H1 (cell line): ENCODE results near the gene PDE4D. TPM values are rescaled to one million over a fixed set of nuclear protein-coding genes. Genes with fewer than 3 reads are reported as not detected.

Source experiments
- CHD7 ChIP-seq: fragments of 300-600 bp; sonication (generic); IDR thresholded peaks from 2 replicates; pipeline ENCODE4 v1.7.1; 2012; ENCODE audit warnings: low read length, moderate library complexity, mild to moderate bottlenecking, inconsistent platforms; ENCODE audit not compliant: insufficient replicate concordance
- EP300 ChIP-seq, 2 experiments: IDR thresholded peaks; 1 replicate in 1 of 2; 2 replicates in 1 of 2; pipeline ENCODE4 v1.6.1; 2011 to 2012; ENCODE audit warnings: low read depth in 2 of 2, low read length in 2 of 2, mild to moderate bottlenecking in 2 of 2, borderline replicate concordance in 1 of 2, inconsistent platforms in 1 of 2, moderate library complexity in 1 of 2
- MAFK ChIP-seq: IDR thresholded peaks from 2 replicates; pipeline ENCODE4 v1.6.1; 2012; ENCODE audit warnings: low read depth, mild to moderate bottlenecking, improper control_type of control experiment, low read length
- NANOG ChIP-seq: IDR thresholded peaks from 2 replicates; pipeline ENCODE4 v1.6.1; 2011; ENCODE audit warnings: low read length, low read depth, mild to moderate bottlenecking, inconsistent platforms; ENCODE audit not compliant: insufficient read depth, poor library complexity, severe bottlenecking
- RNF2 ChIP-seq: fragments of 200-900, 300-1000 bp; sonication (generic); IDR thresholded peaks from 2 replicates; pipeline ENCODE4 v1.7.1; 2016; ENCODE audit warnings: borderline replicate concordance, low read depth, mild to moderate bottlenecking, antibody characterized with exemption, low read length; ENCODE audit not compliant: poor library complexity, severe bottlenecking; ENCODE audit errors: missing control alignments
- RXRA ChIP-seq: IDR thresholded peaks from 2 replicates; pipeline ENCODE4 v1.6.1; 2011; ENCODE audit warnings: low read depth, mild to moderate bottlenecking, low read length, moderate library complexity; ENCODE audit not compliant: insufficient read depth
- SUZ12 ChIP-seq: fragments of 200-600 bp; sonication (generic); IDR thresholded peaks from 2 replicates; pipeline ENCODE4 v1.6.1; 2012; ENCODE audit warnings: mild to moderate bottlenecking, inconsistent platforms, low read length, moderate library complexity, mixed read lengths
- polyA plus RNA-seq, 7 experiments: library from polyadenylated mRNA; depleted of rRNA in 3 of 7; stranded (reverse) in 5 of 7; unstranded in 2 of 7; fragments of >200 nt in 5 of 7; fragments of 200-250 nt in 2 of 7; gene quantifications; 1 replicate in 5 of 7; 2 replicates in 1 of 7; 4 replicates in 1 of 7; pipeline versions ENCODE4 v1.2.1 to v1.2.3, GENCODE V29; 2011 to 2013; ENCODE audit warnings: missing spikeins in 2 of 7, mixed read lengths in 2 of 7
- total RNA-seq: library from RNA; stranded (reverse); fragmentation: NEBNext Ultra II Directional; extraction: Animal tissue kit (Norgen Biotek cat#: 25700); gene quantifications from 2 replicates; pipeline ENCODE4 v1.2.1, GENCODE V29; 2021
- TF ChIP-seq, protein P1 (sequence below), 3 experiments: IDR thresholded peaks; 1 replicate in 2 of 3; 2 replicates in 1 of 3; pipeline versions ENCODE4 v1.5.1 to v1.6.1; 2011; ENCODE audit warnings: low read length in 3 of 3, mild to moderate bottlenecking in 3 of 3, inconsistent platforms in 2 of 3, low read depth in 1 of 3, moderate library complexity in 1 of 3; ENCODE audit not compliant: insufficient read depth in 1 of 3; ENCODE audit errors: control extremely low read depth in 1 of 3

The PDE4D gene
- total and polyA plus RNA-seq, 2 of the 8 experiments (the other 6 are each of a cell fraction or from before 2014, with no cell fraction given), result 2.3 to 3.7 TPM

DNA sequence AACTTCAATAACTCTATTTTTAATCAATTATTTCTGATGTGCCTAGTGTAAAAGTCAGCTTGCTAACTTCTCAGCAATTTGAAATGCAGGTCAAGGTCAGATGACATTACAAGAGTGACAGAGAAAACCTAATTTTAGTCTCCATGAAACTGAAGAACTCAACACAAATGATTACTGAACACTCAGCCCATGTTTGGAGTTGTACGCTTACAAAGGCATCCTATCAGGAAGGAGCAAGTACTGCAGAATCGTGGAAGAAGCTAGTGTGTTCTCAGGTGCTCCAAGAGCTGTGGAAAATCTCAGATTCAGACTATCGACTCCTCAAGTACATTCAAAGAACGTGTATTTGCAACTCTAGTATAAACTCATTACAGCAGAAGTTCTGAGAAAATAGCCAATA, 526.7 kb downstream of the PDE4D start (continued):
- no peak for TF ChIP-seq CHD7
- TF ChIP-seq NANOG, result no peak
- TF ChIP-seq RXRA, result no peak
- TF ChIP-seq RNF2, result no peak
- no peak for TF ChIP-seq MAFK
- TF ChIP-seq, protein P1, sequence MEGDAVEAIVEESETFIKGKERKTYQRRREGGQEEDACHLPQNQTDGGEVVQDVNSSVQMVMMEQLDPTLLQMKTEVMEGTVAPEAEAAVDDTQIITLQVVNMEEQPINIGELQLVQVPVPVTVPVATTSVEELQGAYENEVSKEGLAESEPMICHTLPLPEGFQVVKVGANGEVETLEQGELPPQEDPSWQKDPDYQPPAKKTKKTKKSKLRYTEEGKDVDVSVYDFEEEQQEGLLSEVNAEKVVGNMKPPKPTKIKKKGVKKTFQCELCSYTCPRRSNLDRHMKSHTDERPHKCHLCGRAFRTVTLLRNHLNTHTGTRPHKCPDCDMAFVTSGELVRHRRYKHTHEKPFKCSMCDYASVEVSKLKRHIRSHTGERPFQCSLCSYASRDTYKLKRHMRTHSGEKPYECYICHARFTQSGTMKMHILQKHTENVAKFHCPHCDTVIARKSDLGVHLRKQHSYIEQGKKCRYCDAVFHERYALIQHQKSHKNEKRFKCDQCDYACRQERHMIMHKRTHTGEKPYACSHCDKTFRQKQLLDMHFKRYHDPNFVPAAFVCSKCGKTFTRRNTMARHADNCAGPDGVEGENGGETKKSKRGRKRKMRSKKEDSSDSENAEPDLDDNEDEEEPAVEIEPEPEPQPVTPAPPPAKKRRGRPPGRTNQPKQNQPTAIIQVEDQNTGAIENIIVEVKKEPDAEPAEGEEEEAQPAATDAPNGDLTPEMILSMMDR (IDR thresholded peaks at IDR 0.05; ENCODE audit: control extremely low read depth in 1 of 3, insufficient read depth in 1 of 3, low read depth in 1 of 3, low read length in 3 of 3), result no peak
- no peak for TF ChIP-seq EP300 (IDR thresholded peaks at IDR 0.05; ENCODE audit: borderline replicate concordance in 1 of 2, low read depth in 2 of 2, low read length in 2 of 2)
- TF ChIP-seq SUZ12, result no peak
